A549 treated with DMSO at 1 μM for 4 hours (cell line): ENCODE measurements around the gene AKAP1. TPM values are rescaled to one million over a fixed set of nuclear protein-coding genes. Genes with fewer than 3 reads are reported as not detected.

Experiments used
- total RNA-seq: library from RNA; stranded (reverse); fragments of 200-300 nt; extraction: Qiagen RNA extraction; gene quantifications from 5 replicates; pipeline ENCODE4 v1.2.3, GENCODE V29; 2022; ENCODE audit warnings: low read depth

Gene AKAP1, protein sequence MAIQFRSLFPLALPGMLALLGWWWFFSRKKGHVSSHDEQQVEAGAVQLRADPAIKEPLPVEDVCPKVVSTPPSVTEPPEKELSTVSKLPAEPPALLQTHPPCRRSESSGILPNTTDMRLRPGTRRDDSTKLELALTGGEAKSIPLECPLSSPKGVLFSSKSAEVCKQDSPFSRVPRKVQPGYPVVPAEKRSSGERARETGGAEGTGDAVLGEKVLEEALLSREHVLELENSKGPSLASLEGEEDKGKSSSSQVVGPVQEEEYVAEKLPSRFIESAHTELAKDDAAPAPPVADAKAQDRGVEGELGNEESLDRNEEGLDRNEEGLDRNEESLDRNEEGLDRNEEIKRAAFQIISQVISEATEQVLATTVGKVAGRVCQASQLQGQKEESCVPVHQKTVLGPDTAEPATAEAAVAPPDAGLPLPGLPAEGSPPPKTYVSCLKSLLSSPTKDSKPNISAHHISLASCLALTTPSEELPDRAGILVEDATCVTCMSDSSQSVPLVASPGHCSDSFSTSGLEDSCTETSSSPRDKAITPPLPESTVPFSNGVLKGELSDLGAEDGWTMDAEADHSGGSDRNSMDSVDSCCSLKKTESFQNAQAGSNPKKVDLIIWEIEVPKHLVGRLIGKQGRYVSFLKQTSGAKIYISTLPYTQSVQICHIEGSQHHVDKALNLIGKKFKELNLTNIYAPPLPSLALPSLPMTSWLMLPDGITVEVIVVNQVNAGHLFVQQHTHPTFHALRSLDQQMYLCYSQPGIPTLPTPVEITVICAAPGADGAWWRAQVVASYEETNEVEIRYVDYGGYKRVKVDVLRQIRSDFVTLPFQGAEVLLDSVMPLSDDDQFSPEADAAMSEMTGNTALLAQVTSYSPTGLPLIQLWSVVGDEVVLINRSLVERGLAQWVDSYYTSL
- total RNA-seq: 52.1 to 59.6 TPM (median 56.2 TPM) in 5 replicates

DNA sequence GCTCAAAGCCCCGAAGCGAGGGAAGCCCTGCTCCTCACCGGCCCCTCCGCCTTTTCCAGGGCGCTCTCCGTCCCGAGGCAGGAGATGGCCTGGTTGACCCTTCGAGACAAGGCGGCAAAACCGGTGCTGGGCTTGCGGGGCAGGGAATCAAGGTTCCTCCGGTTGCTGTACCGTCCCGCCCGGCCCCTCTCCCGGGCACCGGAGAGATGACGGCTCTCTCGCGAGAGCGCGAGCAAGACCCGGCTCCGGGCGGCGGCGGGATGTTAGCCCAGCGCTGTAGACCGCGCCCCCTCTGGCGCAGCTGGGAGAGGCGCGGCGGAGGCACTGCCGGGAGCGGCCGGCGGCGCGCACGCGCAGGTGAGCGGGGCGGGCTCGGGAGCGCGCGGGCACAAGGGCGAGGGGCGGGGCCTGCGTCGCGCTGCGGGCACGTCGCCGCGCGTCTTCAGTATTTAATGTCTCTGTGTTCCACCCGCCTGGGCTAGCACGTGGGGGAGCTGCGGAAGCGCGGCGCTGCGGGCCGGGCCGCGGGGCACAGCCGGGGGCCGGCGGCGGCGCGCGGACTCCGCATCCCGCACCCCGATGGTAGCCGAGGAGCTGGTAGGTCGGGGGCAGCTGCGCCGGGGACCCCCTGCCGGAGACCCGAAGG lies at the start of gene AKAP1:
AKAP1 (plus strand) TSS at position 445 of the 646 bp plus-strand sequence. CDS start 20,219 bp downstream, outside the sequence.

Other genes with a start within 250 kb of the AKAP1 start
- 64.9 to 79.4 TPM (median 73.2 TPM) in 5 replicates for gene TRIM25, start 171.2 kb upstream of the AKAP1 start, total RNA-seq
- 18.4 to 21.7 TPM (median 18.7 TPM) in 5 replicates for gene COIL, start 124.2 kb upstream of the AKAP1 start, total RNA-seq
- 37.7 to 45.7 TPM (median 42.5 TPM) in 5 replicates for gene SCPEP1, start 107.1 kb upstream of the AKAP1 start, total RNA-seq
- gene MSI2, start 171.3 kb downstream of the AKAP1 start, total RNA-seq: 34.9 to 51.3 TPM (median 47.3 TPM) in 5 replicates